BJ (cell line): Measurements from ENCODE around the gene FBXO28. TPM values are rescaled to one million over a fixed set of nuclear protein-coding genes. Genes with fewer than 3 reads are reported as not detected.

Experiments used
- CTCF ChIA-PET: fragments of 350-600 bp; formaldehyde crosslinking; extraction: SDS; loops from one replicate; lab custom pipeline; 2021; ENCODE audit warnings: antibody characterized with exemption, inconsistent platforms; lab: Yijun Ruan, JAX
- POLR2A ChIA-PET: fragments of 300-600 bp; sonication (Branson Sonifier 250); formaldehyde crosslinking; extraction: SDS; loops from one replicate; lab custom pipeline; 2021; ENCODE audit warnings: antibody characterized with exemption; lab: Charles Lee
- DNase-seq: peaks from one replicate; pipeline ENCODE4 v3.0.0-alpha.2; 2011; ENCODE audit warnings: low read depth
- H3K27me3 ChIP-seq: 2 replicates; pipeline ENCODE4 v1.6.0; 2011; ENCODE audit warnings: low read length; ENCODE audit not compliant: control insufficient read depth, insufficient read depth
- H3K36me3 ChIP-seq: 2 replicates; pipeline ENCODE4 v1.5.1; 2011; ENCODE audit warnings: low read length; ENCODE audit not compliant: control insufficient read depth, insufficient read depth
- H3K4me3 ChIP-seq: 2 replicates; pipeline ENCODE4 v1.5.1; 2011; ENCODE audit warnings: low read depth, mild to moderate bottlenecking, control low read depth, low read length
- CTCF ChIP-seq: IDR thresholded peaks from 2 replicates; pipeline ENCODE4 v1.5.1; 2011; ENCODE audit warnings: low read depth, mild to moderate bottlenecking, control low read depth, inconsistent platforms, low read length, moderate library complexity; ENCODE audit not compliant: insufficient read depth
- polyA plus RNA-seq: library from polyadenylated mRNA; depleted of rRNA; stranded (reverse); fragments of >200 nt; gene quantifications from 2 replicates; pipeline ENCODE4 v1.2.3, GENCODE V29; 2011

FBXO28 gene
- polyA plus RNA-seq, 1 experiment, result 10.8 TPM

GRCh38 chr1:224169718-224170270 lies 55.9 kb downstream of the FBXO28 start:
- no peak overlapping the region for H3K4me3 ChIP-seq
- CTCF ChIA-PET, result interaction anchor here (0.7 to 1.3 kb wide), 4 partner anchors 9 to 164 kb away, joined by 3 to 4 read pairs (median 3); no protein-coding TSS in a partner anchor
- TF ChIP-seq CTCF, result no peak
- DNase-seq, result no peak
- no peaks in the 10 kb centered on the region for H3K36me3 ChIP-seq
- H3K27me3 ChIP-seq, result no peaks in the 10 kb centered on the region
- POLR2A ChIA-PET, result no interaction called here

- POLR2A ChIA-PET, result no interaction called here
Observed at GRCh38 chr1:224170343-224170742, 56.4 kb downstream of the FBXO28 start.

GRCh38 chr1:224170748-224171478 lies 57.0 kb downstream of the FBXO28 start:
- no peaks in the 10 kb centered on the region for H3K27me3 ChIP-seq
- ChIA-PET CTCF (interaction anchor here (0.6 to 1.2 kb wide), 4 partner anchors 15 to 163 kb away, joined by 3 read pairs; no protein-coding TSS in a partner anchor), POLR2A (no interaction called here)
- no peak for DNase-seq
- H3K4me3 ChIP-seq, result no peak overlapping the region
- peak; percentile 40 for TF ChIP-seq CTCF
- H3K36me3 ChIP-seq, result no peaks in the 10 kb centered on the region

More at GRCh38 chr1:224170343-224170742, 56.4 kb downstream of the FBXO28 start:
- no peak for DNase-seq
- no peak overlapping the region for H3K4me3 ChIP-seq
- TF ChIP-seq CTCF, result no peak
- CTCF ChIA-PET, result interaction anchor here (0.6 to 1.3 kb wide), 5 partner anchors 8 to 163 kb away, joined by 3 to 4 read pairs (median 3); no protein-coding TSS in a partner anchor
- no peaks in the 10 kb centered on the region for H3K36me3 ChIP-seq
- H3K27me3 ChIP-seq, result no peaks in the 10 kb centered on the region

GRCh38 chr1:224172229-224172628 lies 58.3 kb downstream of the FBXO28 start:
- POLR2A ChIA-PET, result no interaction called here

More at GRCh38 chr1:224172229-224172628, 58.3 kb downstream of the FBXO28 start:
- CTCF ChIA-PET, result interaction anchor here (0.9 kb wide), 1 partner anchor 14 kb away, joined by 3 read pairs; no protein-coding TSS in a partner anchor
- H3K27me3 ChIP-seq, result no peaks in the 10 kb centered on the region
- H3K4me3 ChIP-seq, result no peak overlapping the region
- DNase-seq, result no peak
- no peaks in the 10 kb centered on the region for H3K36me3 ChIP-seq
- no peak for TF ChIP-seq CTCF
